Stimulated activated CD8-positive, alpha-beta memory T cell treated with anti-CD3 and anti-CD28 coated beads, Interleukin-7, amount 100 ng/mL, for 48 hours (primary cell): ENCODE measurements around the gene RPH3AL.
"Not testable (repeated sequence)": the region's sequence is repeated elsewhere in the genome, so short reads cannot be mapped to it uniquely, and the experiment has no call there.

Source experiments
- DNase-seq, 2 donors: peaks; one replicate each; pipeline ENCODE4 v3.0.0-alpha.2; 2020; ENCODE audit warnings: low read depth in 1 of 2; ENCODE audit errors: extremely low read depth in 1 of 2

RPH3AL gene

GRCh38 chr17:228951-229708, 123.5 kb downstream of the RPH3AL start:
- DNase-seq: no peak

- no peak for DNase-seq
Measured at GRCh38 chr17:227946-228615, 124.5 kb downstream of the RPH3AL start.

- no peak for DNase-seq
Measured at GRCh38 chr17:227078-227945, 125.3 kb downstream of the RPH3AL start.

- no peak for DNase-seq
Measured at GRCh38 chr17:226108-227077, 126.2 kb downstream of the RPH3AL start.

- no peak for DNase-seq
Measured at GRCh38 chr17:225551-225950, 127.1 kb downstream of the RPH3AL start.

GRCh38 chr17:224576-224975, 128.0 kb downstream of the RPH3AL start:
- not testable (repeated sequence) for DNase-seq

GRCh38 chr17:223723-224471, 128.7 kb downstream of the RPH3AL start:
- DNase-seq: no peak

GRCh38 chr17:222172-222571, 130.4 kb downstream of the RPH3AL start:
- DNase-seq: no peak

GRCh38 chr17:219696-220095, 132.9 kb downstream of the RPH3AL start:
- no peak for DNase-seq

- DNase-seq: no peak
Measured at GRCh38 chr17:218432-219110, 134.0 kb downstream of the RPH3AL start.

GRCh38 chr17:216625-217024, 136.0 kb downstream of the RPH3AL start:
- DNase-seq: no peak

- not testable (repeated sequence) for DNase-seq
Measured at GRCh38 chr17:215563-216478, 136.8 kb downstream of the RPH3AL start.

- DNase-seq: no peak
Measured at GRCh38 chr17:214881-215331, 137.7 kb downstream of the RPH3AL start.

GRCh38 chr17:213286-214105, 139.1 kb downstream of the RPH3AL start:
- DNase-seq: no peak

- DNase-seq: no peak
Measured at GRCh38 chr17:210402-210801, 142.2 kb downstream of the RPH3AL start.

GRCh38 chr17:208429-208828, 144.2 kb downstream of the RPH3AL start:
- DNase-seq: no peak

GRCh38 chr17:207775-208174, 144.8 kb downstream of the RPH3AL start:
- DNase-seq: no peak
